Fibroblast of pulmonary artery (primary cell): ENCODE data around the gene LUZP2.

Source experiments
- DNase-seq: peaks from one replicate; pipeline ENCODE4 v3.0.0-alpha.2; 2010; ENCODE audit warnings: low read depth
- H3K4me3 ChIP-seq: replicated peaks from 2 replicates; pipeline ENCODE4 v1.5.1; 2011; ENCODE audit warnings: low read depth, mild to moderate bottlenecking, control low read depth, low read length, moderate library complexity
- CTCF ChIP-seq: IDR thresholded peaks from 2 replicates; pipeline ENCODE4 v1.5.1; 2011; ENCODE audit warnings: mild to moderate bottlenecking, control low read depth, low read length, inconsistent platforms; ENCODE audit errors: missing control alignments

The LUZP2 gene

GRCh38 chr11:24594401-24594800, 97.5 kb downstream of the LUZP2 start:
- no peak for DNase-seq
- no peak for TF ChIP-seq CTCF
- no peak overlapping the region for H3K4me3 ChIP-seq

- TF ChIP-seq CTCF = no peak
- H3K4me3 ChIP-seq = no peak overlapping the region
- DNase-seq = peak; percentile 53
These were observed 101.8 kb downstream of the LUZP2 start for GRCh38 chr11:24598641-24599040.

- H3K4me3 ChIP-seq = no peak overlapping the region
- no peak for TF ChIP-seq CTCF
- DNase-seq = no peak
These were observed 112.6 kb downstream of the LUZP2 start for GRCh38 chr11:24609192-24610119.

GRCh38 chr11:24615451-24616160, 118.8 kb downstream of the LUZP2 start:
- H3K4me3 ChIP-seq = no peak overlapping the region
- DNase-seq = no peak
- no peak for TF ChIP-seq CTCF

- no peak for DNase-seq
- peak; percentile 4 for TF ChIP-seq CTCF
- no peak overlapping the region for H3K4me3 ChIP-seq
These were observed 121.0 kb downstream of the LUZP2 start for GRCh38 chr11:24617856-24618255.

- H3K4me3 ChIP-seq = no peak overlapping the region
- no peak for DNase-seq
- no peak for TF ChIP-seq CTCF
These were observed 123.0 kb downstream of the LUZP2 start for GRCh38 chr11:24619900-24620299.
